Measurements from ENCODE around the gene BCAS1. TPM values are rescaled to one million over a fixed set of nuclear protein-coding genes. Genes with fewer than 3 reads are reported as not detected.

The BCAS1 gene
- total RNA-seq, 1 experiment from 2014 or later, result 0.17 TPM

- Histone ChIP-seq H3K27ac (ENCODE audit: low read depth, low read length) (no peak overlapping the region), H3K79me2 (ENCODE audit: insufficient read depth, low read length) (no peaks in the 10 kb centered on the region), H3K27me3 (ENCODE audit: insufficient read depth, low read length) (peaks cover 4% of the 10 kb centered on the region; the same call in 1 of the 2 replicates), H3K9me3 (ENCODE audit: control insufficient read depth in 1 of 2, insufficient read depth in 1 of 2, low read depth in 1 of 2, low read length in 2 of 2) (no peaks in the 10 kb centered on the region), H3K4me3 (replicated peaks in 1 of 2; ENCODE audit: low read depth in 1 of 2, low read length in 2 of 2) (no peak overlapping the region), H2AFZ (ENCODE audit: low read depth, low read length, poor library complexity, severe bottlenecking) (no peak overlapping the region), H3K9ac (ENCODE audit: low read length) (no peak overlapping the region), H4K20me1 (ENCODE audit: insufficient read depth) (no peaks in the 10 kb centered on the region), H3K9me2 (ENCODE audit: insufficient read depth) (no peaks in the 10 kb centered on the region), H3K4me1 (ENCODE audit: control insufficient read depth in 1 of 2, insufficient read depth in 2 of 2, low read length in 2 of 2) (no peaks in the 10 kb centered on the region), H3K4me2 (ENCODE audit: low read length) (no peak overlapping the region), H3K36me3 (ENCODE audit: control insufficient read depth in 1 of 2, insufficient read depth in 2 of 2, low read length in 2 of 2) (no peaks in the 10 kb centered on the region)
- ATAC-seq (no peak), DNase-seq (ENCODE audit: low read depth, low spot score) (no peak)
- no TSS peak for BruUV-seq (replicated peaks)
- CTCF ChIA-PET, result no interaction called here
- POLR2A ChIA-PET, result no interaction called here
- RAD21 ChIA-PET (ENCODE audit: low non-redundant PET in 1 of 2, low total read pairs in 2 of 2, uncharacterized antibody in 2 of 2, unreplicated experiment in 2 of 2), result no interaction called here
- intact Hi-C loops (cut with micrococcal nuclease), result no loop called here
- no peak for TF ChIP-seq ZBTB33 (IDR thresholded peaks at IDR 0.05; ENCODE audit: extremely low read depth, insufficient replicate concordance, low read length)
- TF ChIP-seq ELF1 (IDR thresholded peaks at IDR 0.05; ENCODE audit: borderline replicate concordance, low read depth), result no peak
Observed at GRCh38 chr20:53964067-53964466, 106.3 kb downstream of the BCAS1 start.

- no peak overlapping the region for H3K9ac ChIP-seq (ENCODE audit: low read length)
- no peak overlapping the region for H3K27ac ChIP-seq (ENCODE audit: low read depth, low read length)
- no peak overlapping the region for H3K4me3 ChIP-seq (replicated peaks in 1 of 2; ENCODE audit: low read depth in 1 of 2, low read length in 2 of 2)
- no peak for ATAC-seq
- ChIA-PET RAD21 (ENCODE audit: low non-redundant PET in 1 of 2, low total read pairs in 2 of 2, uncharacterized antibody in 2 of 2, unreplicated experiment in 2 of 2) (no interaction called here), CTCF (no interaction called here), POLR2A (no interaction called here)
- no peaks in the 10 kb centered on the region for H3K36me3 ChIP-seq (ENCODE audit: control insufficient read depth in 1 of 2, insufficient read depth in 2 of 2, low read length in 2 of 2)
- no peak overlapping the region for H2AFZ ChIP-seq (ENCODE audit: low read depth, low read length, poor library complexity, severe bottlenecking)
- no peak for DNase-seq (ENCODE audit: low read depth, low spot score)
- H4K20me1 ChIP-seq (ENCODE audit: insufficient read depth), result no peaks in the 10 kb centered on the region
- H3K4me1 ChIP-seq (ENCODE audit: control insufficient read depth in 1 of 2, insufficient read depth in 2 of 2, low read length in 2 of 2), result no peaks in the 10 kb centered on the region
- no peaks in the 10 kb centered on the region for H3K9me3 ChIP-seq (ENCODE audit: control insufficient read depth in 1 of 2, insufficient read depth in 1 of 2, low read depth in 1 of 2, low read length in 2 of 2)
- H3K27me3 ChIP-seq (ENCODE audit: insufficient read depth, low read length), result peaks cover 4% of the 10 kb centered on the region; the same call in 1 of the 2 replicates
- no peaks in the 10 kb centered on the region for H3K79me2 ChIP-seq (ENCODE audit: insufficient read depth, low read length)
- no peaks in the 10 kb centered on the region for H3K9me2 ChIP-seq (ENCODE audit: insufficient read depth)
- intact Hi-C loops (cut with micrococcal nuclease), result no loop called here
- BruUV-seq (replicated peaks), result no TSS peak
- no peak overlapping the region for H3K4me2 ChIP-seq (ENCODE audit: low read length)
- TF ChIP-seq ZBTB33 (IDR thresholded peaks at IDR 0.05; ENCODE audit: extremely low read depth, insufficient replicate concordance, low read length) (no peak), EZH2 (IDR thresholded peaks at IDR 0.05) (no peak), CBX3 (IDR thresholded peaks at IDR 0.05; ENCODE audit: low read depth) (no peak), SP1 (IDR thresholded peaks at IDR 0.05; ENCODE audit: low read depth) (no peak), JUND (IDR thresholded peaks at IDR 0.05) (no peak), EGR1 (IDR thresholded peaks at IDR 0.05; ENCODE audit: low read depth) (no peak), MAX (IDR thresholded peaks at IDR 0.05) (no peak), ZNF274 (IDR thresholded peaks at IDR 0.05; ENCODE audit: low read depth, low read length) (no peak), REST (IDR thresholded peaks at IDR 0.05; ENCODE audit: low read depth) (no peak), SRF (IDR thresholded peaks at IDR 0.05; ENCODE audit: low read depth) (no peak)
Observed at GRCh38 chr20:53963635-53964034, 106.8 kb downstream of the BCAS1 start.
